Measurements from ENCODE around the gene ESYT1.

Gene ESYT1

DNA sequence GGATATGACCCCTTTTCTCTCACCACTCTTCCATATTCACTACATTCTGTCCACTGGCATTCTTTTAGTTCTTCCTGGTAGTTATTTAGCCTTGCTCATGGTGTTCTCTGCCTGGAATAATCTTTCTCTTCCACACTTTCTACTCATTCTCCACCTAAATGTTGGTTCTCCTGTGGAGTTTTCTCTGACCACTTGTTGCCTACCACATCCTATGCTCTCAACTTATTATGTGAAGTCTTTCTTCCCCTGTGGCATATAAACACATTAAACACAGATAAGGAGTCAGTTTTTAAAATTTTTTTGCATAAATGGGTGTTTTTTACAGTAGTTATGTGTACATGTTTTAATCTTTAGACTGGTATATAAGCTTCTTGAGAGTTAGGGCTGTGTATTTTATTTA lies 64.5 kb downstream of the ESYT1 start:
- peaks cover 33% of the 10 kb centered on the region for H3K4me1 Mint-ChIP-seq (ENCODE audit: low read depth)
- H3K27me3 Mint-ChIP-seq, result no peaks in the 10 kb centered on the region
- H3K9me3 Mint-ChIP-seq, result no peaks in the 10 kb centered on the region
- no peak overlapping the region for H3K27ac Mint-ChIP-seq
- no peak for DNase-seq
- H3K4me3 Mint-ChIP-seq, result no peak overlapping the region
- peaks cover 18% of the 10 kb centered on the region for H3K36me3 Mint-ChIP-seq (ENCODE audit: low read depth)

DNA sequence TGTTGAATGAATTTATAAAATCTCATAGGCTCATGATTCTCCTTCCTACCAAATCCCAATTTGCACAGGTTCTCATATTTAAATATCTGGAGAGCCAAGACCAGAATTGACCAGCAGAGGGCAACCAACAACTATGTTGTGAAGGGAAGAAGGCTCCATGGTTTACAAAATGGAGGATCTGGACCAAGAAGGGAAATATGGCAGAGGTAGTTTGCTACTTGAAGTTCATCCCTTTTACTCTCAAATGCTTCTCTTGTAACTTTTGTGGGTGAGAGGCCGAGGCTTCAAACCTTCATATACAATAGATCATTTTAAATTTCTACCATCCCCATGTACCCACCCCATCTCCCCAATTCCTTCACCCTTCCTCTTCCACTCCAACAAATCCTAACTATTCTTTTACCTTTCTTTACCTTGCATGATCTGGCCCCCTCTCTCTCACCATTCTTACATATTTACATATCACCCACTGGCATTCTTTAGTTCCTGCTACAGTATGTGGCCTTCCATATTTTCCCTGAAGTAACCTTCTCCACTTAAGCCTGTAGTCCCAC lies 65.0 kb downstream of the ESYT1 start:
- no peaks in the 10 kb centered on the region for H3K27me3 Mint-ChIP-seq
- peak; percentile 47 for DNase-seq
- H3K4me3 Mint-ChIP-seq, result no peak overlapping the region
- H3K27ac Mint-ChIP-seq, result peak overlapping the region; percentile 73
- no peaks in the 10 kb centered on the region for H3K9me3 Mint-ChIP-seq
- H3K36me3 Mint-ChIP-seq (ENCODE audit: low read depth), result peaks cover 13% of the 10 kb centered on the region
- H3K4me1 Mint-ChIP-seq (ENCODE audit: low read depth), result peaks cover 28% of the 10 kb centered on the region

All from activated T-cell treated with anti-CD3 and anti-CD28 coated beads, Interleukin-2, amount 50 U/mL, for 24 hours (primary cell).